ENCODE measurements around the gene HECTD4.

DNA sequence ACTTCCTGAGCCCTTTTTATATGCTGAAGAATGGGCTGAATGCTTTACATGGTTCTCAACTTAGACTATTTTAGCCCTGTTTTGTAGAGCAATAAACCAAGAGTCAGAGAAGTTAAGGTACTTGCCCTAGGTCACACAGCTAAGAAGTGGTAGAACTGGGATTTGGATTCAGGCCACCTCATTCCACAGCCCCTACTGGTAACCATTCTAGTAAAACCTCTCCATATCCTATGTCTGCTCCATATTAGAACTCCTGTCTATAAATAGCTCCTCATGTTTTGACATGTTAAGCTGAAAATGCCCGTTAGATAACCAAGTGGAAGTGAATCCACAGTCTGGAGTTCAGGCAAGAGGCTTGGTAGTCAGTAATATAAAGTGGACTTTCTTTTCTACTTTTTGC, 111.6 kb downstream of the HECTD4 start:
- TF ChIP-seq SUZ12 (IDR thresholded peaks at IDR 0.05; ENCODE audit: extremely low read depth, insufficient read depth, insufficient read length) (no peak), YY1 (IDR thresholded peaks at IDR 0.05; ENCODE audit: insufficient read depth, insufficient read length) (no peak)

Data from NT2/D1 (cell line).